Measurements from ENCODE around the gene ATP13A1. TPM values are rescaled to one million over a fixed set of nuclear protein-coding genes. Genes with fewer than 3 reads are reported as not detected.
A peak's percentile ranks its signal among the peaks of the same experiment; 100 is the strongest.

Gene ATP13A1
- total and polyA plus RNA-seq, 2 of the 8 experiments (the other 6 are each of a cell fraction or from before 2014, with no cell fraction given), result 33.0 to 64.2 TPM

DNA sequence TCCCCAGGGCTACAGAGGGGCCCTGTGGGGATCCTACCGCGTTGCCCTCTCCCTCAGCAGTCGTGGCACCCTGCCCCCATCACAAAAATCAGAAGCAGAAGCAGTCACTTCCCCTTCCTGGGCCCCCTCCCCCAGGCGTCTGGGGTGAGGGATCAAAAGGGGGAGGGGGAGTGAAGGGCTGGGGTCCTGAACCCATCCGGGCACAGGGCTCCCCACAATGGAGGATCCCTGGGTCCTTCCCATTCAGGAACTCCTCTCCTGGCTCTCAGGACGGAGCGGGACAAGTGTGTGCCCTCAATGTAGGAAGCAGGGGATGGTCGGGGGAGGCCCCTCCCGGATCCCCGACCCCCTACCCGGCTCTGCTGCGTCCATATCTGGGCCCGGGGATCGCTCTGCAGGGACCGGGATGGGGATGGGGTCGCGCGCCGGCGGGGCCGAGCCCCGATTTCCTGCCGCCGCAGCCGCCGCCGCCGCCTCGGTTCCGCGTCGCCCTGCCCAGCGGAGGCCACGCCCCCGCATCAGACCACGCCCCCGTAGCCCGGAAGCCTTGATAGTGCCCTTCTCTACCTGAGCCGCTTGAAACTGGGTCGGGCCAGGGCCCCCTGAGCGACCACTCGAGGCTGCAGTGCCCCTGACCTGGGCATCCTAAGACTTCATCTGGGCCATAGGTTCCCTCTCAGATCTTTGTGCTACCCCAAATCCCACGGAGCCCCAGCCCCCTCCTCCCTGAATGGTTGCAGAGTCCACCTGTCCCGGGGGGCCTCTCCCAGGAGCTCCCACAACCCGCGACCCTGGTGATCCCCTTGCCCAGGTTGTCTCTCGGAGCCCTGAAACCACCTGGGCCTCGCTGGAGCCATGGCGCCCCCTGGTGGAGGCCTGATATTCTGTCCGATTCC, 20.1 kb downstream of the ATP13A1 start, which contains the start of gene GMIP (continued):
- TF ChIP-seq, protein P1, sequence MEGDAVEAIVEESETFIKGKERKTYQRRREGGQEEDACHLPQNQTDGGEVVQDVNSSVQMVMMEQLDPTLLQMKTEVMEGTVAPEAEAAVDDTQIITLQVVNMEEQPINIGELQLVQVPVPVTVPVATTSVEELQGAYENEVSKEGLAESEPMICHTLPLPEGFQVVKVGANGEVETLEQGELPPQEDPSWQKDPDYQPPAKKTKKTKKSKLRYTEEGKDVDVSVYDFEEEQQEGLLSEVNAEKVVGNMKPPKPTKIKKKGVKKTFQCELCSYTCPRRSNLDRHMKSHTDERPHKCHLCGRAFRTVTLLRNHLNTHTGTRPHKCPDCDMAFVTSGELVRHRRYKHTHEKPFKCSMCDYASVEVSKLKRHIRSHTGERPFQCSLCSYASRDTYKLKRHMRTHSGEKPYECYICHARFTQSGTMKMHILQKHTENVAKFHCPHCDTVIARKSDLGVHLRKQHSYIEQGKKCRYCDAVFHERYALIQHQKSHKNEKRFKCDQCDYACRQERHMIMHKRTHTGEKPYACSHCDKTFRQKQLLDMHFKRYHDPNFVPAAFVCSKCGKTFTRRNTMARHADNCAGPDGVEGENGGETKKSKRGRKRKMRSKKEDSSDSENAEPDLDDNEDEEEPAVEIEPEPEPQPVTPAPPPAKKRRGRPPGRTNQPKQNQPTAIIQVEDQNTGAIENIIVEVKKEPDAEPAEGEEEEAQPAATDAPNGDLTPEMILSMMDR (IDR thresholded peaks at IDR 0.05; ENCODE audit: control extremely low read depth in 1 of 3, insufficient read depth in 1 of 3, low read depth in 1 of 3, low read length in 3 of 3), result peak; percentile 74 to 94 (median 87)
- TF ChIP-seq TBP (IDR thresholded peaks at IDR 0.05; ENCODE audit: low read depth, low read length) (peak; percentile 39; the same call in 1 of the 2 replicates), TAF1 (IDR thresholded peaks at IDR 0.05; ENCODE audit: low read depth, low read length) (peak; percentile 57; the same call in 1 of the 2 replicates), CEBPB (IDR thresholded peaks at IDR 0.05; ENCODE audit: low read depth, low read length) (no peak), CHD1 (IDR thresholded peaks at IDR 0.05; ENCODE audit: low read depth, low read length) (no peak), SIRT6 (IDR thresholded peaks at IDR 0.05; ENCODE audit: low read length) (no peak), KDM4A (IDR thresholded peaks at IDR 0.05; ENCODE audit: low read depth, low read length, severe bottlenecking) (peak; percentile 90), RBBP5 (IDR thresholded peaks at IDR 0.05; ENCODE audit: borderline replicate concordance, low read depth, low read length) (peak; percentile 64; the same call in 1 of the 2 replicates), BACH1 (IDR thresholded peaks at IDR 0.05; ENCODE audit: low read length) (0 out of 2 replicates have a peak, but pooled peaks have one; percentile 22), HDAC2 (IDR thresholded peaks at IDR 0.05; ENCODE audit: borderline replicate concordance in 1 of 2, low read depth in 2 of 2, low read length in 2 of 2) (0 out of 4 replicates have a peak, but pooled peaks of 1 of the 2 experiments have one; percentile 19), RXRA (IDR thresholded peaks at IDR 0.05; ENCODE audit: insufficient read depth, low read depth, low read length) (no peak), EZH2 (IDR thresholded peaks at IDR 0.05; ENCODE audit: low read depth, low read length, severe bottlenecking) (no peak), FOSL1 (IDR thresholded peaks at IDR 0.05; ENCODE audit: insufficient read depth, low read depth, low read length) (no peak), CREB1 (IDR thresholded peaks at IDR 0.05) (peak; percentile 42), SP1 (IDR thresholded peaks at IDR 0.05; ENCODE audit: low read depth, low read length) (no peak)
- TF ChIP-seq, protein P2, sequence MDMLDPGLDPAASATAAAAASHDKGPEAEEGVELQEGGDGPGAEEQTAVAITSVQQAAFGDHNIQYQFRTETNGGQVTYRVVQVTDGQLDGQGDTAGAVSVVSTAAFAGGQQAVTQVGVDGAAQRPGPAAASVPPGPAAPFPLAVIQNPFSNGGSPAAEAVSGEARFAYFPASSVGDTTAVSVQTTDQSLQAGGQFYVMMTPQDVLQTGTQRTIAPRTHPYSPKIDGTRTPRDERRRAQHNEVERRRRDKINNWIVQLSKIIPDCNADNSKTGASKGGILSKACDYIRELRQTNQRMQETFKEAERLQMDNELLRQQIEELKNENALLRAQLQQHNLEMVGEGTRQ (IDR thresholded peaks at IDR 0.05; ENCODE audit: low read length), result no peak
